Endothelial cell of umbilical vein (primary cell): ENCODE data around the gene UBR4. TPM values are rescaled to one million over a fixed set of nuclear protein-coding genes. Genes with fewer than 3 reads are reported as not detected.

Experiments used
- BruUV-seq: library from RNA; stranded (reverse); fragments of 400-500 nt; replicated peaks from 2 replicates; lab custom pipeline; 2021; lab: Mats Ljungman, UMichigan
- CTCF ChIA-PET: fragments of 300-600, 350-600 bp; sonication (Branson Sonifier 250); formaldehyde crosslinking; loops from one replicate; lab custom pipeline; 2021; ENCODE audit warnings: antibody characterized with exemption, inconsistent platforms; lab: Charles Lee
- POLR2A ChIA-PET: fragments of 300-600, 350-600 bp; sonication (Branson Sonifier 250); formaldehyde crosslinking; loops from one replicate; lab custom pipeline; 2021; ENCODE audit warnings: antibody characterized with exemption, inconsistent platforms; lab: Charles Lee
- DNase-seq: peaks from one replicate; pipeline ENCODE4 v3.0.0-alpha.2; 2011; ENCODE audit warnings: low read depth, low spot score
- FAIRE-seq: peaks from 2 replicates; lab custom pipeline; 2011; peaks lifted over from hg19 to GRCh38; lab: Jason Lieb, UNC
- H2AFZ ChIP-seq: 2 replicates; pipeline ENCODE4 v1.6.0; 2012; ENCODE audit warnings: low read depth, low read length, control low read depth, inconsistent platforms
- H3K27ac ChIP-seq: 2 replicates; pipeline ENCODE4 v1.5.1; 2011; ENCODE audit warnings: low read depth, mild to moderate bottlenecking, control low read depth, low read length, moderate library complexity; ENCODE audit not compliant: insufficient read depth
- H3K27me3 ChIP-seq, 2 experiments: 2 replicates each; pipeline versions ENCODE4 v1.6.0 to v1.6.1; 2011; ENCODE audit warnings: low read length in 2 of 2, mixed read lengths in 1 of 2; ENCODE audit not compliant: control insufficient read depth in 2 of 2, insufficient read depth in 2 of 2
- H3K36me3 ChIP-seq, 2 experiments: 2 replicates in 1 of 2; 3 replicates in 1 of 2; pipeline ENCODE4 v1.5.1; 2011; ENCODE audit warnings: low read length in 2 of 2, mild to moderate bottlenecking in 1 of 2, moderate library complexity in 1 of 2; ENCODE audit not compliant: control insufficient read depth in 2 of 2, insufficient read depth in 2 of 2; ENCODE audit errors: extremely low read depth in 1 of 2
- H3K4me1 ChIP-seq: 3 replicates; pipeline ENCODE4 v1.5.1; 2011; ENCODE audit warnings: mild to moderate bottlenecking, low read length; ENCODE audit not compliant: control insufficient read depth, insufficient read depth; ENCODE audit errors: extremely low read depth
- H3K4me2 ChIP-seq: 2 replicates; pipeline ENCODE4 v1.6.1; 2011; ENCODE audit warnings: low read length, control low read depth, mixed read lengths; ENCODE audit not compliant: insufficient read depth
- H3K4me3 ChIP-seq, 3 experiments: fragments of 200-600 bp in 1 of 3; sonication (generic), shearing (Covaris generic) in 1 of 3; replicated peaks in 1 of 3; 2 replicates each; pipeline ENCODE4 v1.5.1; 2011 to 2016; ENCODE audit warnings: control low read depth in 3 of 3, low read length in 3 of 3, mild to moderate bottlenecking in 2 of 3, inconsistent platforms in 1 of 3, low read depth in 1 of 3, moderate library complexity in 1 of 3; ENCODE audit not compliant: insufficient read depth in 1 of 3
- H3K79me2 ChIP-seq: 2 replicates; pipeline ENCODE4 v1.6.0; 2012; ENCODE audit warnings: low read length, inconsistent platforms; ENCODE audit not compliant: control insufficient read depth, insufficient read depth
- H3K9ac ChIP-seq: replicated peaks from 2 replicates; pipeline ENCODE3; 2011; ENCODE audit warnings: low read length, control low read depth; ENCODE audit not compliant: insufficient read depth; ENCODE audit errors: extremely low read depth
- H3K9me1 ChIP-seq: replicated peaks from 3 replicates; pipeline ENCODE4 v1.6.0; 2011; ENCODE audit warnings: mild to moderate bottlenecking, low read length; ENCODE audit not compliant: control insufficient read depth, insufficient read depth; ENCODE audit errors: extremely low read depth
- H3K9me3 ChIP-seq: replicated peaks from 2 replicates; pipeline ENCODE4 v1.5.1; 2012; ENCODE audit warnings: low read length, inconsistent platforms; ENCODE audit not compliant: control insufficient read depth, insufficient read depth
- H4K20me1 ChIP-seq: replicated peaks from 2 replicates; pipeline ENCODE3; 2011; ENCODE audit warnings: mild to moderate bottlenecking, low read length; ENCODE audit not compliant: control insufficient read depth, insufficient read depth; ENCODE audit errors: extremely low read depth
- EZH2 ChIP-seq: IDR thresholded peaks from 2 replicates; pipeline ENCODE4 v1.6.1; 2012; ENCODE audit warnings: borderline replicate concordance, low read depth, mild to moderate bottlenecking, moderate library complexity, low read length, inconsistent platforms; ENCODE audit not compliant: severe bottlenecking
- GATA2 ChIP-seq: IDR thresholded peaks from 2 replicates; pipeline ENCODE4 v1.7.0; 2011; ENCODE audit warnings: low read depth, mild to moderate bottlenecking, moderate library complexity, mixed read lengths, low read length; ENCODE audit not compliant: insufficient read length, insufficient read depth
- JUN ChIP-seq: IDR thresholded peaks from 2 replicates; pipeline ENCODE4 v1.6.1; 2011; ENCODE audit warnings: borderline replicate concordance, low read depth; ENCODE audit not compliant: insufficient read length, insufficient read depth
- MAX ChIP-seq: IDR thresholded peaks from 2 replicates; pipeline ENCODE4 v1.6.1; 2011; ENCODE audit not compliant: insufficient read depth, insufficient read length
- MYC ChIP-seq: IDR thresholded peaks from one replicate; pipeline ENCODE4 v1.6.1; 2011; ENCODE audit warnings: mild to moderate bottlenecking, low read depth, low read length
- POLR2A ChIP-seq: IDR thresholded peaks from 2 replicates; pipeline ENCODE4 v1.6.1; 2012; ENCODE audit warnings: low read depth, mild to moderate bottlenecking, control low read depth, low read length
- POLR2AphosphoS5 ChIP-seq: IDR thresholded peaks from 2 replicates; pipeline ENCODE4 v1.6.1; 2012; ENCODE audit warnings: low read depth, mild to moderate bottlenecking, control low read depth, low read length, moderate library complexity; ENCODE audit not compliant: insufficient read depth
- dilution Hi-C: fragments of 300-500 bp; cut with MboI; formaldehyde crosslinking; loops from one replicate; pipeline ENCODE4 v1.15.0; 2019; ENCODE audit warnings: low sequenced_read_pairs; ENCODE audit not compliant: extremely low pct_ligation_motif_present
- intact Hi-C: fragments of 100-400 bp; cut with micrococcal nuclease; formaldehyde crosslinking; loops from one replicate; pipeline ENCODE4 v1.10.0; 2022
- polyA plus RNA-seq, 4 experiments: library from polyadenylated mRNA; depleted of rRNA in 3 of 4; stranded (reverse) in 3 of 4; unstranded in 1 of 4; fragments of >200 nt; gene quantifications; 2 replicates each; pipeline versions ENCODE4 v1.2.1 to v1.2.3, GENCODE V29; 2011 to 2012; ENCODE audit warnings: missing spikeins in 1 of 4
- total RNA-seq: library from RNA; stranded (reverse); gene quantifications from 2 replicates; pipeline ENCODE4 v1.2.3, GENCODE V29; 2021
- TF ChIP-seq, protein P1 (sequence below), 2 donors: IDR thresholded peaks; 1 replicate in 1 of 2; 2 replicates in 1 of 2; pipeline ENCODE4 v1.5.1; 2011; ENCODE audit warnings: low read length in 2 of 2, mild to moderate bottlenecking in 2 of 2, moderate library complexity in 2 of 2, control low read depth in 1 of 2, inconsistent platforms in 1 of 2, low read depth in 1 of 2; ENCODE audit not compliant: insufficient read depth in 1 of 2; ENCODE audit errors: extremely low read depth in 1 of 2

UBR4 gene
- total and polyA plus RNA-seq, 2 donors (not counting 3 experiments of a cell fraction or from before 2014, with no cell fraction given): 125 to 150 TPM

GRCh38 chr1:19229229-19229628, 19.2 kb upstream of the UBR4 start:
- H3K27ac ChIP-seq: no peak overlapping the region
- H3K4me1 ChIP-seq: no peaks in the 10 kb centered on the region
- ChIA-PET POLR2A (no interaction called here), CTCF (interaction anchor here (1.6 to 5.9 kb wide), 2 partner anchors 9 to 12 kb away, joined by 4 to 24 read pairs; no protein-coding TSS in a partner anchor)
- no peak for TF ChIP-seq GATA2
- no peak for TF ChIP-seq POLR2AphosphoS5
- TF ChIP-seq EZH2: no peak
- no peak for TF ChIP-seq POLR2A
- TF ChIP-seq, protein P1, sequence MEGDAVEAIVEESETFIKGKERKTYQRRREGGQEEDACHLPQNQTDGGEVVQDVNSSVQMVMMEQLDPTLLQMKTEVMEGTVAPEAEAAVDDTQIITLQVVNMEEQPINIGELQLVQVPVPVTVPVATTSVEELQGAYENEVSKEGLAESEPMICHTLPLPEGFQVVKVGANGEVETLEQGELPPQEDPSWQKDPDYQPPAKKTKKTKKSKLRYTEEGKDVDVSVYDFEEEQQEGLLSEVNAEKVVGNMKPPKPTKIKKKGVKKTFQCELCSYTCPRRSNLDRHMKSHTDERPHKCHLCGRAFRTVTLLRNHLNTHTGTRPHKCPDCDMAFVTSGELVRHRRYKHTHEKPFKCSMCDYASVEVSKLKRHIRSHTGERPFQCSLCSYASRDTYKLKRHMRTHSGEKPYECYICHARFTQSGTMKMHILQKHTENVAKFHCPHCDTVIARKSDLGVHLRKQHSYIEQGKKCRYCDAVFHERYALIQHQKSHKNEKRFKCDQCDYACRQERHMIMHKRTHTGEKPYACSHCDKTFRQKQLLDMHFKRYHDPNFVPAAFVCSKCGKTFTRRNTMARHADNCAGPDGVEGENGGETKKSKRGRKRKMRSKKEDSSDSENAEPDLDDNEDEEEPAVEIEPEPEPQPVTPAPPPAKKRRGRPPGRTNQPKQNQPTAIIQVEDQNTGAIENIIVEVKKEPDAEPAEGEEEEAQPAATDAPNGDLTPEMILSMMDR (IDR thresholded peaks at IDR 0.05; ENCODE audit: extremely low read depth in 1 of 2, insufficient read depth in 1 of 2, low read depth in 1 of 2, low read length in 2 of 2): no peak
- no peak for TF ChIP-seq MAX
- no peak for TF ChIP-seq MYC
- no peak for TF ChIP-seq JUN
- H3K9me1 ChIP-seq: no peaks in the 10 kb centered on the region
- H3K79me2 ChIP-seq: no peaks in the 10 kb centered on the region
- intact Hi-C loops: no loop called here
- no peaks in the 10 kb centered on the region for H3K27me3 ChIP-seq
- FAIRE-seq (no peak), DNase-seq (no peak)
- no peak overlapping the region for H3K4me3 ChIP-seq
- H4K20me1 ChIP-seq: no peaks in the 10 kb centered on the region
- dilution Hi-C loops: no loop called here
- BruUV-seq: no TSS peak
- H3K9ac ChIP-seq: no peak overlapping the region
- no peak overlapping the region for H2AFZ ChIP-seq
- H3K36me3 ChIP-seq: peaks cover 44 to 52% of the 10 kb centered on the region in 2 experiments
- no peak overlapping the region for H3K4me2 ChIP-seq
- H3K9me3 ChIP-seq: no peaks in the 10 kb centered on the region
